HCT116 (cell line): ENCODE results near the gene TNRC6C. TPM values are rescaled to one million over a fixed set of nuclear protein-coding genes. Genes with fewer than 3 reads are reported as not detected.

Source experiments
- ATAC-seq: fragments of 200-7000 bp; cut with Tn5 transposase; 2 replicates; pipeline ENCODE4 v1.9.1; 2020; ENCODE audit warnings: mild to moderate bottlenecking, moderate library complexity
- BruUV-seq: library from RNA; stranded (reverse); fragments of 400-500 nt; replicated peaks from 2 replicates; lab custom pipeline; 2021; lab: Mats Ljungman, UMichigan
- CTCF ChIA-PET: fragments of 300-600 bp; sonication (Branson Sonifier 250); formaldehyde crosslinking; loops from one replicate; lab custom pipeline; 2021; ENCODE audit warnings: antibody characterized with exemption; lab: Charles Lee
- POLR2A ChIA-PET: fragments of 300-600, 350-600 bp; sonication (Branson Sonifier 250); formaldehyde crosslinking; loops from one replicate; lab custom pipeline; 2021; ENCODE audit warnings: antibody characterized with exemption; lab: Charles Lee
- RAD21 ChIA-PET, 2 experiments: fragments of 300-600 bp; sonication (Branson Sonifier 250); formaldehyde crosslinking; loops; one replicate each; lab custom pipeline; 2023; ENCODE audit warnings: low total read pairs in 2 of 2; ENCODE audit not compliant: uncharacterized antibody in 2 of 2, unreplicated experiment in 2 of 2, low non-redundant PET in 1 of 2; lab: Charles Lee
- DNase-seq: peaks from one replicate; pipeline ENCODE4 v3.0.0-alpha.2; 2010; ENCODE audit warnings: low read depth, low spot score
- H2AFZ ChIP-seq: fragments of 200-600 bp; shearing (Covaris generic), sonication (generic); 2 replicates; pipeline ENCODE4 v1.6.1; 2017; ENCODE audit warnings: low read depth, mixed run types, mixed read lengths, antibody characterized with exemption, low read length; ENCODE audit not compliant: poor library complexity, severe bottlenecking
- H3K27ac ChIP-seq: 2 replicates; pipeline ENCODE4 v1.5.1; 2012; ENCODE audit warnings: low read depth, low read length
- H3K27me3 ChIP-seq: fragments of 200-600 bp; sonication (generic); 2 replicates; pipeline ENCODE4 v1.6.1; 2016; ENCODE audit warnings: mixed run types, low read length, mixed read lengths; ENCODE audit not compliant: insufficient read depth
- H3K36me3 ChIP-seq, 2 experiments: fragments of 200-500 bp in 1 of 2; fragments of 200-600 bp in 1 of 2; sonication (Bioruptor generic) in 1 of 2; sonication (generic) in 1 of 2; 2 replicates each; pipeline versions ENCODE4 v1.5.1 to v1.6.1; 2014 to 2016; ENCODE audit warnings: low read length in 2 of 2, inconsistent platforms in 1 of 2, mixed read lengths in 1 of 2, mixed run types in 1 of 2; ENCODE audit not compliant: insufficient read depth in 2 of 2, control insufficient read depth in 1 of 2
- H3K4me1 ChIP-seq, 2 experiments: fragments of 200-600 bp in 1 of 2; sonication (generic) in 1 of 2; 2 replicates each; pipeline versions ENCODE4 v1.5.1 to v1.6.1; 2012 to 2017; ENCODE audit warnings: low read length in 2 of 2, inconsistent platforms in 1 of 2, mild to moderate bottlenecking in 1 of 2, mixed read lengths in 1 of 2, mixed run types in 1 of 2, moderate library complexity in 1 of 2; ENCODE audit not compliant: insufficient read depth in 2 of 2, control insufficient read depth in 1 of 2
- H3K4me2 ChIP-seq: fragments of 200-600 bp; sonication (generic); 2 replicates; pipeline ENCODE4 v1.6.1; 2017; ENCODE audit warnings: mixed run types, low read length, mixed read lengths
- H3K4me3 ChIP-seq, 2 experiments: fragments of 200-600 bp in 1 of 2; sonication (generic) in 1 of 2; replicated peaks in 1 of 2; 2 replicates each; pipeline ENCODE4 v1.5.1; 2011 to 2016; ENCODE audit warnings: low read length in 2 of 2, control low read depth in 1 of 2, low read depth in 1 of 2, mild to moderate bottlenecking in 1 of 2, mixed read lengths in 1 of 2, mixed run types in 1 of 2
- H3K79me2 ChIP-seq: fragments of 200-600 bp; sonication (generic); 2 replicates; pipeline ENCODE4 v1.6.1; 2017; ENCODE audit warnings: mild to moderate bottlenecking, mixed run types, low read length, moderate library complexity, mixed read lengths; ENCODE audit not compliant: insufficient read depth
- H3K9ac ChIP-seq: fragments of 200-600 bp; sonication (generic); 2 replicates; pipeline ENCODE4 v1.6.1; 2016; ENCODE audit warnings: low read length, mixed read lengths
- H3K9me2 ChIP-seq: fragments of 200-600 bp; sonication (generic), shearing (Covaris generic); 2 replicates; pipeline ENCODE4 v1.6.1; 2017; ENCODE audit warnings: mixed run types, mild to moderate bottlenecking, moderate library complexity; ENCODE audit not compliant: insufficient read depth
- H3K9me3 ChIP-seq, 2 experiments: fragments of 200-500 bp in 1 of 2; fragments of 200-600 bp in 1 of 2; sonication (Bioruptor generic) in 1 of 2; sonication (generic) in 1 of 2; 2 replicates each; pipeline ENCODE4 v1.6.1; 2014 to 2017; ENCODE audit warnings: low read length in 2 of 2, mixed read lengths in 2 of 2, inconsistent platforms in 1 of 2, low read depth in 1 of 2, mild to moderate bottlenecking in 1 of 2, mixed run types in 1 of 2, moderate library complexity in 1 of 2; ENCODE audit not compliant: control insufficient read depth in 1 of 2, insufficient read depth in 1 of 2
- H4K20me1 ChIP-seq: fragments of 200-600 bp; sonication (generic), shearing (Covaris generic); 2 replicates; pipeline ENCODE4 v1.6.1; 2017; ENCODE audit warnings: mixed run types, mild to moderate bottlenecking, moderate library complexity; ENCODE audit not compliant: insufficient read depth
- ATF3 ChIP-seq: IDR thresholded peaks from 2 replicates; pipeline ENCODE4 v1.6.1; 2012
- CEBPB ChIP-seq: IDR thresholded peaks from 2 replicates; pipeline ENCODE4 v1.6.1; 2012; ENCODE audit warnings: low read depth
- EGR1 ChIP-seq: IDR thresholded peaks from 2 replicates; pipeline ENCODE4 v1.6.1; 2012; ENCODE audit warnings: low read depth
- ELF1 ChIP-seq: IDR thresholded peaks from 2 replicates; pipeline ENCODE4 v1.6.1; 2012; ENCODE audit warnings: low read depth, borderline replicate concordance
- EZH2 ChIP-seq: fragments of 200-600 bp; sonication (generic); IDR thresholded peaks from 2 replicates; pipeline ENCODE4 v1.6.1; 2017; ENCODE audit warnings: antibody characterized with exemption, mixed run types
- FOSL1 ChIP-seq: IDR thresholded peaks from 2 replicates; pipeline ENCODE4 v1.6.1; 2012; ENCODE audit warnings: low read depth
- JUND ChIP-seq: IDR thresholded peaks from 2 replicates; pipeline ENCODE4 v1.6.1; 2012
- RAD21 ChIP-seq: IDR thresholded peaks from 2 replicates; pipeline ENCODE4 v1.6.1; 2012; ENCODE audit warnings: low read depth, mild to moderate bottlenecking
- SP1 ChIP-seq: IDR thresholded peaks from 2 replicates; pipeline ENCODE4 v1.6.1; 2012; ENCODE audit warnings: low read depth
- SRF ChIP-seq: IDR thresholded peaks from 2 replicates; pipeline ENCODE4 v1.6.1; 2012; ENCODE audit warnings: low read depth
- YY1 ChIP-seq: IDR thresholded peaks from 2 replicates; pipeline ENCODE4 v1.6.1; 2011; ENCODE audit warnings: low read length, low read depth, moderate library complexity, mild to moderate bottlenecking; ENCODE audit not compliant: insufficient replicate concordance; ENCODE audit errors: extremely low read depth
- ZBTB33 ChIP-seq: IDR thresholded peaks from 2 replicates; pipeline ENCODE4 v1.6.1; 2011; ENCODE audit warnings: mild to moderate bottlenecking, low read length, moderate library complexity; ENCODE audit not compliant: insufficient replicate concordance; ENCODE audit errors: extremely low read depth
- ZFX ChIP-seq: fragments of 450-650 bp; IDR thresholded peaks from 2 replicates; pipeline ENCODE4 v1.6.1; 2017
- intact Hi-C: fragments of 100-400 bp; cut with micrococcal nuclease; formaldehyde crosslinking; loops from 2 replicates; pipeline ENCODE4 v1.10.0; 2022
- total RNA-seq: library from RNA; stranded (reverse); gene quantifications from one replicate; pipeline ENCODE4 v1.2.1, GENCODE V29; 2021; ENCODE audit not compliant: unreplicated experiment
- TF ChIP-seq, protein P1 (sequence below): IDR thresholded peaks from 2 replicates; pipeline ENCODE4 v1.6.1; 2012

The TNRC6C gene
- total RNA-seq, 1 experiment from 2014 or later: 23.4 TPM

GRCh38 chr17:77965352-77965751 is 6.8 kb downstream of the TNRC6C start:
- H3K27me3 ChIP-seq: no peaks in the 10 kb centered on the region

DNA sequence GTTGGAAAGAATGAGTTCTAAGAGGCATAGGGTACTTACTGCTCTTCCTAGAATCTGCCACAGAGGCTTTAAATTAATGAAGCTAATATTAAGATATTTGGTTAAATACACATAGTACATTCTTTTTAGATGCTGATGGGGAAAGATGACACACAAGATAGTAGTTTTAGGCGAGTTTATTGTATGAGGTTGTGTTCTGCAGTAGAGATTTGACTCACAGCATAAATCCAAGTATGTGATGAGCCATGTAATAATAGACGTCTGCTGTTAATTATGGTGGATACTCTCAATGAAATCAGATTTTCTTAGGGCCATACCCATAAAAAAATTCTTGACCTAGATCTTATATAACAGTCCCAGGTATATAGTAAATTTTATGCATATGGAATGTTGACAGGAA is 8.0 kb downstream of the TNRC6C start:
- ChIA-PET RAD21 (no interaction called here), POLR2A (no interaction called here), CTCF (no interaction called here)
- H2AFZ ChIP-seq: no peak overlapping the region
- H3K4me2 ChIP-seq: no peak overlapping the region
- no TSS peak for BruUV-seq
- no peak for ATAC-seq
- no peak overlapping the region for H3K9ac ChIP-seq
- TF ChIP-seq ATF3 (no peak), JUND (no peak), SRF (no peak), ZFX (no peak), EGR1 (no peak), CEBPB (no peak), FOSL1 (no peak), ELF1 (no peak), RAD21 (no peak)
- TF ChIP-seq, protein P1, sequence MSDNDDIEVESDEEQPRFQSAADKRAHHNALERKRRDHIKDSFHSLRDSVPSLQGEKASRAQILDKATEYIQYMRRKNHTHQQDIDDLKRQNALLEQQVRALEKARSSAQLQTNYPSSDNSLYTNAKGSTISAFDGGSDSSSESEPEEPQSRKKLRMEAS: no peak
- intact Hi-C loops: no loop called here
- H4K20me1 ChIP-seq: no peaks in the 10 kb centered on the region
- H3K79me2 ChIP-seq: peaks cover 65% of the 10 kb centered on the region
- no peak overlapping the region for H3K27ac ChIP-seq
- no peaks in the 10 kb centered on the region for H3K9me2 ChIP-seq
- peaks cover 0 to 7% of the 10 kb centered on the region in 2 experiments; a peak in 1 of 4 replicates for H3K4me1 ChIP-seq
- no peaks in the 10 kb centered on the region for H3K9me3 ChIP-seq
- no peak overlapping the region for H3K4me3 ChIP-seq
- no peaks in the 10 kb centered on the region for H3K27me3 ChIP-seq
- no peak for DNase-seq
- H3K36me3 ChIP-seq: no peaks in the 10 kb centered on the region

More at GRCh38 chr17:77965352-77965751, 6.8 kb downstream of the TNRC6C start:
- Histone ChIP-seq H3K79me2 (peaks cover 75% of the 10 kb centered on the region), H3K27ac (no peak overlapping the region), H3K4me3 (no peak overlapping the region), H2AFZ (no peak overlapping the region), H3K9ac (no peak overlapping the region), H3K4me1 (peaks cover 1 to 11% of the 10 kb centered on the region in 2 experiments; a peak in 3 of 4 replicates), H3K9me3 (no peaks in the 10 kb centered on the region), H3K4me2 (no peak overlapping the region), H3K9me2 (no peaks in the 10 kb centered on the region), H3K36me3 (no peaks in the 10 kb centered on the region), H4K20me1 (no peaks in the 10 kb centered on the region)
- TF ChIP-seq EZH2: no peak
- TF ChIP-seq YY1: no peak
- no peak for TF ChIP-seq ZBTB33
- TF ChIP-seq EGR1: no peak
- no peak for TF ChIP-seq SP1
- intact Hi-C loops: no loop called here
- ChIA-PET CTCF (no interaction called here), RAD21 (no interaction called here), POLR2A (no interaction called here)
- no peak for ATAC-seq
- no peak for DNase-seq
- BruUV-seq: no TSS peak
